NCI-H2029 treated with DMSO at 0.1 percent for 48 hours (cell line): Measurements from ENCODE around the gene ZNF528.

Experiments used
- DNase-seq: peaks from one replicate; lab custom pipeline; 2025; lab: John Stamatoyannopoulos, UW

The ZNF528 gene

GRCh38 chr19:52397310-52398080 lies at the start of gene ZNF528:
Gene ZNF528 (plus strand): TSS chr19:52397849. CDS start chr19:52402014, 4,165 bp downstream.
- DNase-seq, result peak; percentile 47

GRCh38 chr19:52351512-52351911 lies 46.1 kb upstream of the ZNF528 start:
- no peak for DNase-seq

GRCh38 chr19:52366414-52366824 lies 31.2 kb upstream of the ZNF528 start:
- DNase-seq, result no peak

- DNase-seq, result peak; percentile 86
Measured at GRCh38 chr19:52369559-52370340, 27.9 kb upstream of the ZNF528 start, which contains the start of gene ZNF880. Gene ZNF880 (plus strand): TSS chr19:52369923. CDS start chr19:52369966, 43 bp downstream.

- DNase-seq, result no peak
Measured at GRCh38 chr19:52370341-52370710, 27.3 kb upstream of the ZNF528 start.

- DNase-seq, result no peak
Measured at GRCh38 chr19:52391135-52391534, 6.5 kb upstream of the ZNF528 start.

- DNase-seq, result no peak
Measured at GRCh38 chr19:52398081-52398441, 412 bp downstream of the ZNF528 start.

- no peak for DNase-seq
Measured at GRCh38 chr19:52410276-52410675, 12.6 kb downstream of the ZNF528 start.

GRCh38 chr19:52415711-52416110 lies 18.1 kb downstream of the ZNF528 start:
- no peak for DNase-seq

GRCh38 chr19:52428937-52429336 lies 31.3 kb downstream of the ZNF528 start, which contains the start of gene ZNF534:
Gene ZNF534 (plus strand): TSS chr19:52429148. CDS start chr19:52431475, 2,327 bp downstream.
- no peak for DNase-seq

- DNase-seq, result no peak
Measured at GRCh38 chr19:52442179-52442578, 44.5 kb downstream of the ZNF528 start.

GRCh38 chr19:52444506-52444905 lies 46.9 kb downstream of the ZNF528 start:
- DNase-seq, result no peak

- DNase-seq, result no peak
Measured at GRCh38 chr19:52451241-52451640, 53.6 kb downstream of the ZNF528 start.

GRCh38 chr19:52453324-52454094 lies 55.9 kb downstream of the ZNF528 start, which contains the start of gene ZNF578:
Gene ZNF578 (plus strand): TSS chr19:52453553. CDS start chr19:52501846, 48,293 bp downstream.
- no peak for DNase-seq

- peak; percentile 26 for DNase-seq
Measured at GRCh38 chr19:52464798-52465470, 67.3 kb downstream of the ZNF528 start.
